Common myeloid progenitor, CD34-positive (primary cell): ENCODE data around the gene METAP2.
A peak's percentile ranks its signal among the peaks of the same experiment; 100 is the strongest.

Experiments
- CTCF ChIA-PET: fragments of 350-600 bp; sonication (Branson Sonifier 250); formaldehyde crosslinking; loops from one replicate; lab custom pipeline; 2021; ENCODE audit warnings: antibody characterized with exemption; lab: Charles Lee
- POLR2A ChIA-PET: fragments of 350-600 bp; sonication (Branson Sonifier 250); formaldehyde crosslinking; loops from one replicate; lab custom pipeline; 2021; ENCODE audit warnings: antibody characterized with exemption; lab: Charles Lee
- DNase-seq, 3 donors: peaks; one replicate each; pipeline versions ENCODE4 v3.0.0 to v3.0.0-alpha.2; 2013
- H3K27ac ChIP-seq, 2 experiments: 1 replicate in 1 of 2; 2 replicates in 1 of 2; pipeline ENCODE4 v1.7.0; 2013; ENCODE audit warnings: inconsistent platforms in 2 of 2, low read length in 2 of 2, mild to moderate bottlenecking in 2 of 2, low read depth in 1 of 2, moderate library complexity in 1 of 2; ENCODE audit not compliant: severe bottlenecking in 2 of 2, insufficient read depth in 1 of 2, poor library complexity in 1 of 2
- H3K27me3 ChIP-seq, 5 experiments: replicated peaks in 2 of 5; 1 replicate in 3 of 5; 2 replicates in 2 of 5; pipeline versions ENCODE4 v1.6.1 to v1.7.0; 2013; ENCODE audit warnings: low read length in 4 of 5, mild to moderate bottlenecking in 2 of 5, moderate library complexity in 2 of 5, inconsistent platforms in 1 of 5; ENCODE audit not compliant: insufficient read depth in 5 of 5, control insufficient read depth in 4 of 5
- H3K36me3 ChIP-seq, 4 experiments: 1 replicate in 2 of 4; 2 replicates in 2 of 4; pipeline versions ENCODE4 v1.6.1 to v1.7.0; 2013; ENCODE audit warnings: low read length in 3 of 4, control low read depth in 1 of 4, mild to moderate bottlenecking in 1 of 4; ENCODE audit not compliant: control insufficient read depth in 4 of 4, insufficient read depth in 4 of 4
- H3K4me1 ChIP-seq, 4 experiments: 1 replicate in 3 of 4; 2 replicates in 1 of 4; pipeline versions ENCODE4 v1.6.1 to v1.7.1; 2013; ENCODE audit warnings: low read length in 3 of 4, mild to moderate bottlenecking in 3 of 4, control low read depth in 1 of 4, inconsistent platforms in 1 of 4, moderate library complexity in 1 of 4; ENCODE audit not compliant: control insufficient read depth in 4 of 4, insufficient read depth in 4 of 4; ENCODE audit errors: control extremely low read depth in 1 of 4
- H3K4me3 ChIP-seq, 7 experiments: 1 replicate in 4 of 7; 2 replicates in 3 of 7; pipeline versions ENCODE4 v1.5.1 to v1.7.0; 2013; ENCODE audit warnings: mild to moderate bottlenecking in 7 of 7, low read length in 6 of 7, moderate library complexity in 6 of 7, inconsistent platforms in 2 of 7, low read depth in 2 of 7, control low read depth in 1 of 7; ENCODE audit not compliant: insufficient read depth in 4 of 7, control insufficient read depth in 1 of 7; ENCODE audit errors: extremely low read depth in 1 of 7
- H3K9me3 ChIP-seq, 5 experiments: 1 replicate in 4 of 5; 2 replicates in 1 of 5; pipeline versions ENCODE4 v1.6.1 to v1.7.1; 2013; ENCODE audit warnings: low read length in 4 of 5, mild to moderate bottlenecking in 2 of 5, inconsistent platforms in 1 of 5, low read depth in 1 of 5, moderate library complexity in 1 of 5; ENCODE audit not compliant: control insufficient read depth in 4 of 5, insufficient read depth in 2 of 5; ENCODE audit errors: control extremely low read depth in 1 of 5
- WGBS: methylation state at CpG from one replicate; pipeline ENCODE4 v1.1.5; 2013; ENCODE audit not compliant: insufficient coverage; 5-methylcytosine and 5-hydroxymethylcytosine counted together

Gene METAP2

GRCh38 chr12:95548539-95549391, 74.8 kb downstream of the METAP2 start:
- 7% methylated on average over 62 of the region's 98 CpGs for WGBS
- Histone ChIP-seq H3K9me3 (peaks cover 1 to 12% (median 6%) of the 10 kb centered on the region in 5 experiments), H3K27ac (no peak overlapping the region), H3K4me1 (peaks cover 0 to 25% (median 17%) of the 10 kb centered on the region in 4 experiments), H3K27me3 (peaks cover 16 to 65% (median 20%) of the 10 kb centered on the region in 5 experiments), H3K4me3 (peak overlapping the region; percentile 49 to 79 (median 67)), H3K36me3 (no peaks in the 10 kb centered on the region)
- ChIA-PET POLR2A (no interaction called here), CTCF (no interaction called here)
- DNase-seq = peak; percentile 69 to 77 (median 69)

GRCh38 chr12:95549392-95550084, 75.6 kb downstream of the METAP2 start:
- peaks cover 5 to 33% (median 20%) of the 10 kb centered on the region in 4 experiments for H3K4me1 ChIP-seq
- WGBS = 89% methylated on average over 8 of the region's 12 CpGs
- peak overlapping the region in 3 of 7 experiments; percentile 49 to 79 (median 67) for H3K4me3 ChIP-seq
- ChIA-PET POLR2A (no interaction called here), CTCF (no interaction called here)
- H3K36me3 ChIP-seq = no peaks in the 10 kb centered on the region
- H3K27ac ChIP-seq = no peak overlapping the region
- DNase-seq = peak in 2 of 3 donors; percentile 20 to 21
- H3K9me3 ChIP-seq = peaks cover 1 to 12% (median 6%) of the 10 kb centered on the region in 5 experiments
- peaks cover 16 to 62% (median 20%) of the 10 kb centered on the region in 5 experiments for H3K27me3 ChIP-seq

DNA sequence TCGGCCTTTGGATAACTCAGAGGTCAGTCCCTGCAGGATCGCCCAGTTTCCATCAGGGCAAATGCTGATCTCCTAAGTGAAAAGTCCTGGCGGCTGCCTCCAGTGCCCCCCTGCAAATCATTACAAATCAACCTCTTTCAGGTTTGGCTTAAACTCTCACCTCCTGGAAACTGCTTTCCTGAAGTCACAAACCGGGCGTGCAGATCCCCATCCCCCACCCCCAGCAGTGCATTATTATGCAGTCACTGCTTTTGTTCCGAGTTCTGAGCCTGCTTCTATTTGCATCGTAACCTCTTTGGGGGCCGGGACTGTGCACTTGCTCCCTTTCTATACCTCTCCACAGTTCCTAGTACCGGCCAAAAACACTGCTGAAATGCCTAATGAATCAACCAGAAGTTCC, 77.4 kb downstream of the METAP2 start, which contains the start of gene USP44:
Gene USP44, minus strand, starts transcription at position 172 of the 400 bp plus-strand sequence. CDS start 17,220 bp downstream, outside the sequence.
- peaks cover 8 to 38% (median 22%) of the 10 kb centered on the region in 4 experiments for H3K4me1 ChIP-seq
- H3K36me3 ChIP-seq = no peaks in the 10 kb centered on the region
- H3K4me3 ChIP-seq = no peak within 1 kb of the TSS
- no peak within 1 kb of the TSS for H3K27ac ChIP-seq
- peaks cover 14 to 47% (median 18%) of the 10 kb centered on the region in 5 experiments for H3K27me3 ChIP-seq
- WGBS = 79% methylated on average over 7 of the region's 9 CpGs
- ChIA-PET POLR2A (no interaction called here), CTCF (no interaction called here)
- peaks cover 1 to 12% (median 6%) of the 10 kb centered on the region in 5 experiments for H3K9me3 ChIP-seq
- no peak for DNase-seq

GRCh38 chr12:95551913-95552516, 78.1 kb downstream of the METAP2 start:
- ChIA-PET POLR2A (no interaction called here), CTCF (no interaction called here)
- WGBS = 93% methylated on average over 3 of the region's 7 CpGs
- Histone ChIP-seq H3K36me3 (no peaks in the 10 kb centered on the region), H3K4me3 (no peak overlapping the region), H3K27ac (no peak overlapping the region), H3K9me3 (peaks cover 1 to 12% (median 6%) of the 10 kb centered on the region in 5 experiments), H3K27me3 (peaks cover 13 to 40% (median 17%) of the 10 kb centered on the region in 5 experiments), H3K4me1 (peaks cover 8 to 38% (median 22%) of the 10 kb centered on the region in 4 experiments)
- no peak for DNase-seq

GRCh38 chr12:95553197-95553943, 79.4 kb downstream of the METAP2 start:
- Histone ChIP-seq H3K9me3 (peaks cover 1 to 12% (median 6%) of the 10 kb centered on the region in 5 experiments), H3K27ac (no peak overlapping the region), H3K36me3 (no peaks in the 10 kb centered on the region), H3K27me3 (peaks cover 6 to 27% (median 8%) of the 10 kb centered on the region in 5 experiments), H3K4me1 (peaks cover 5 to 32% (median 14%) of the 10 kb centered on the region in 4 experiments), H3K4me3 (no peak overlapping the region)
- DNase-seq = peak in 2 of 3 donors; percentile 71 to 77
- CTCF ChIA-PET = no interaction called here
- WGBS = 100% methylated on average over 1 of the region's 5 CpGs
- POLR2A ChIA-PET = no interaction called here

GRCh38 chr12:95554532-95555071, 80.7 kb downstream of the METAP2 start:
- Histone ChIP-seq H3K27me3 (peaks cover 0 to 16% (median 3%) of the 10 kb centered on the region in 5 experiments), H3K4me1 (peaks cover 0 to 28% (median 12%) of the 10 kb centered on the region in 4 experiments), H3K36me3 (no peaks in the 10 kb centered on the region), H3K9me3 (peaks cover 0 to 4% (median under 1%) of the 10 kb centered on the region in 5 experiments), H3K4me3 (no peak overlapping the region), H3K27ac (no peak overlapping the region)
- ChIA-PET POLR2A (interaction anchor here (0.5 kb wide), 1 partner anchor 259 kb away, joined by 7 read pairs; no protein-coding TSS in a partner anchor), CTCF (no interaction called here)
- WGBS = 40% methylated on average over 1 of the region's 4 CpGs
- DNase-seq = peak in 2 of 3 donors; percentile 34 to 49
